DOHH2 (cell line): ENCODE results near the gene C1QTNF5.

ENCODE experiments used
- H3F3A ChIP-seq: fragments of 200-600 bp; sonication (generic), shearing (Covaris generic); 2 replicates; pipeline ENCODE4 v1.6.0; 2016; ENCODE audit warnings: antibody characterized with exemption, mild to moderate bottlenecking; ENCODE audit not compliant: control insufficient read depth, insufficient read depth
- H3K27ac ChIP-seq: fragments of 200-600 bp; sonication (generic); 2 replicates; pipeline ENCODE4 v1.5.1; 2014; ENCODE audit warnings: low read depth, mild to moderate bottlenecking, low read length, moderate library complexity
- H3K27me3 ChIP-seq: fragments of 200-600 bp; sonication (generic); 2 replicates; pipeline ENCODE4 v1.6.1; 2014; ENCODE audit warnings: mild to moderate bottlenecking, low read length, mixed read lengths; ENCODE audit not compliant: control insufficient read depth
- H3K36me3 ChIP-seq: fragments of 200-600 bp; sonication (generic); 2 replicates; pipeline ENCODE4 v1.6.1; 2014; ENCODE audit warnings: mild to moderate bottlenecking, low read length, moderate library complexity, mixed read lengths; ENCODE audit not compliant: control insufficient read depth
- H3K4me1 ChIP-seq: fragments of 200-600 bp; sonication (generic); 2 replicates; pipeline ENCODE4 v1.6.1; 2014; ENCODE audit warnings: mild to moderate bottlenecking, low read length, mixed read lengths; ENCODE audit not compliant: control insufficient read depth
- H3K4me2 ChIP-seq: fragments of 200-600 bp; sonication (generic); 2 replicates; pipeline ENCODE4 v1.6.0; 2014; ENCODE audit warnings: mild to moderate bottlenecking, low read length, moderate library complexity
- H3K4me3 ChIP-seq: fragments of 200-600 bp; sonication (generic); 2 replicates; pipeline ENCODE4 v1.5.1; 2014; ENCODE audit warnings: mild to moderate bottlenecking, low read length, mixed read lengths
- H3K79me2 ChIP-seq: fragments of 200-600 bp; sonication (generic); 2 replicates; pipeline ENCODE4 v1.6.1; 2014; ENCODE audit warnings: mild to moderate bottlenecking, low read length, mixed read lengths; ENCODE audit not compliant: control insufficient read depth
- H3K9me2 ChIP-seq: fragments of 200-600 bp; sonication (generic); replicated peaks from 2 replicates; pipeline ENCODE4 v1.6.1; 2014; ENCODE audit warnings: mild to moderate bottlenecking, low read length, mixed read lengths; ENCODE audit not compliant: control insufficient read depth
- H3K9me3 ChIP-seq: fragments of 200-600 bp; sonication (generic); 2 replicates; pipeline ENCODE4 v1.6.1; 2014; ENCODE audit warnings: antibody characterized with exemption, low read length, mixed read lengths; ENCODE audit not compliant: control insufficient read depth, insufficient read depth
- H4K20me1 ChIP-seq: fragments of 200-600 bp; sonication (generic); 2 replicates; pipeline ENCODE4 v1.6.0; 2014; ENCODE audit warnings: low read depth, mild to moderate bottlenecking, antibody characterized with exemption, low read length, moderate library complexity; ENCODE audit not compliant: control insufficient read depth, insufficient read depth
- CTCF ChIP-seq: fragments of 200-600 bp; sonication (generic); IDR thresholded peaks from one replicate; pipeline ENCODE4 v1.5.1; 2014; ENCODE audit warnings: antibody characterized with exemption, mild to moderate bottlenecking, low read depth, low read length; ENCODE audit not compliant: poor library complexity, severe bottlenecking
- EZH2phosphoT487 ChIP-seq: fragments of 200-600 bp; sonication (generic); IDR thresholded peaks from 2 replicates; pipeline ENCODE4 v1.6.1; 2017; ENCODE audit warnings: borderline replicate concordance, mild to moderate bottlenecking, antibody characterized with exemption, low read length, moderate library complexity, mixed read lengths

Gene C1QTNF5

GRCh38 chr11:119365071-119365591 is 24.4 kb upstream of the C1QTNF5 start:
- peaks cover 5% of the 10 kb centered on the region for H3K36me3 ChIP-seq
- peaks cover 33% of the 10 kb centered on the region for H3K79me2 ChIP-seq
- peak overlapping the region; percentile 93; the same call in 1 of the 2 replicates for H3K4me3 ChIP-seq
- no peaks in the 10 kb centered on the region for H3K9me2 ChIP-seq
- peaks cover 6% of the 10 kb centered on the region; the same call in 1 of the 2 replicates for H3K27me3 ChIP-seq
- TF ChIP-seq EZH2phosphoT487 = no peak
- TF ChIP-seq CTCF = no peak
- H4K20me1 ChIP-seq = no peaks in the 10 kb centered on the region
- H3F3A ChIP-seq = 0 out of 2 replicates have a peak, but pooled peaks cover 5% of the 10 kb centered on the region
- H3K4me2 ChIP-seq = peak overlapping the region; percentile 91
- H3K9me3 ChIP-seq = no peaks in the 10 kb centered on the region
- peaks cover 96% of the 10 kb centered on the region for H3K4me1 ChIP-seq
- no peak overlapping the region for H3K27ac ChIP-seq

- Histone ChIP-seq H3K9me3 (no peaks in the 10 kb centered on the region), H3K27ac (peak overlapping the region; percentile 63), H3K79me2 (peaks cover 35% of the 10 kb centered on the region), H3K4me1 (peaks cover 96% of the 10 kb centered on the region), H3F3A (0 out of 2 replicates have a peak, but pooled peaks cover 5% of the 10 kb centered on the region), H3K36me3 (peaks cover 16% of the 10 kb centered on the region), H3K4me3 (peak overlapping the region; percentile 93), H4K20me1 (no peaks in the 10 kb centered on the region), H3K9me2 (no peaks in the 10 kb centered on the region), H3K27me3 (peaks cover 6% of the 10 kb centered on the region; the same call in 1 of the 2 replicates), H3K4me2 (peak overlapping the region; percentile 91)
- TF ChIP-seq CTCF (no peak), EZH2phosphoT487 (no peak)
Observed at GRCh38 chr11:119363851-119364590, 23.3 kb upstream of the C1QTNF5 start.

GRCh38 chr11:119363081-119363850 is 22.6 kb upstream of the C1QTNF5 start:
- Histone ChIP-seq H4K20me1 (no peaks in the 10 kb centered on the region), H3F3A (0 out of 2 replicates have a peak, but pooled peaks cover 5% of the 10 kb centered on the region), H3K79me2 (peaks cover 35% of the 10 kb centered on the region), H3K4me2 (peak overlapping the region; percentile 91), H3K4me3 (peak overlapping the region; percentile 93), H3K4me1 (peaks cover 95% of the 10 kb centered on the region), H3K9me3 (no peaks in the 10 kb centered on the region), H3K27ac (peak overlapping the region; percentile 63), H3K9me2 (no peaks in the 10 kb centered on the region), H3K36me3 (peaks cover 24% of the 10 kb centered on the region), H3K27me3 (peaks cover 6% of the 10 kb centered on the region; the same call in 1 of the 2 replicates)
- TF ChIP-seq EZH2phosphoT487 = no peak
